Choroid plexus epithelial cell (primary cell): ENCODE data around the gene ABCA7.
A peak's percentile ranks its signal among the peaks of the same experiment; 100 is the strongest.

ENCODE experiments used
- DNase-seq: peaks from one replicate; pipeline ENCODE4 v3.0.0-alpha.2; 2010; ENCODE audit warnings: low read depth
- H3K4me3 ChIP-seq: 2 replicates; pipeline ENCODE4 v1.5.1; 2011; ENCODE audit warnings: low read depth, mild to moderate bottlenecking, control low read depth, low read length, moderate library complexity
- CTCF ChIP-seq: conservative IDR thresholded peaks from 2 replicates; pipeline ENCODE4 v1.5.1; 2011; ENCODE audit warnings: low read depth, mild to moderate bottlenecking, control low read depth, inconsistent platforms, low read length, moderate library complexity

The ABCA7 gene

GRCh38 chr19:992670-993055 is 47.2 kb upstream of the ABCA7 start:
- no peak overlapping the region for H3K4me3 ChIP-seq
- DNase-seq = no peak
- no peak for TF ChIP-seq CTCF

GRCh38 chr19:993361-993830 is 46.5 kb upstream of the ABCA7 start:
- no peak for TF ChIP-seq CTCF
- H3K4me3 ChIP-seq = no peak overlapping the region
- DNase-seq = no peak

GRCh38 chr19:993831-994393 is 46.0 kb upstream of the ABCA7 start:
- H3K4me3 ChIP-seq = no peak overlapping the region
- no peak for DNase-seq
- no peak for TF ChIP-seq CTCF

- TF ChIP-seq CTCF = no peak
- DNase-seq = no peak
- no peak overlapping the region for H3K4me3 ChIP-seq
These were observed 45.4 kb upstream of the ABCA7 start for GRCh38 chr19:994516-994915.

- no peak for TF ChIP-seq CTCF
- H3K4me3 ChIP-seq = no peak overlapping the region
- no peak for DNase-seq
These were observed 44.7 kb upstream of the ABCA7 start for GRCh38 chr19:995051-995827.

- DNase-seq = peak; percentile 54
- TF ChIP-seq CTCF = no peak
- peak overlapping the region; percentile 29 for H3K4me3 ChIP-seq
These were observed 43.7 kb upstream of the ABCA7 start for GRCh38 chr19:996051-996838.
